Gastrocnemius medialis (tissue), 4 donors: ENCODE data around the gene GUCY1A1. TPM values are rescaled to one million over a fixed set of nuclear protein-coding genes. Genes with fewer than 3 reads are reported as not detected.

ENCODE experiments used
- ATAC-seq, 2 donors: fragments of 150-250 bp; one replicate each; pipeline ENCODE4 v1.9.1; 2016
- DNase-seq, 2 donors: peaks; one replicate each; pipeline ENCODE4 v3.0.0-alpha.2; 2019
- H3K27ac ChIP-seq, 4 donors: fragments of 200-600 bp; sonication (generic); 1 replicate in 1 of 4; 2 replicates in 3 of 4; pipeline ENCODE4 v1.5.1; 2016 to 2018; ENCODE audit warnings: mild to moderate bottlenecking in 2 of 4, moderate library complexity in 1 of 4
- H3K27me3 ChIP-seq, 3 donors: fragments of 200-600 bp; sonication (generic) in 2 of 3; 1 replicate in 1 of 3; 2 replicates in 2 of 3; pipeline versions ENCODE4 v1.5.1 to v1.6.0; 2016 to 2019; ENCODE audit warnings: mild to moderate bottlenecking in 1 of 3, moderate library complexity in 1 of 3
- H3K36me3 ChIP-seq, 2 donors: fragments of 200-600 bp; sonication (generic) in 1 of 2; one replicate each; pipeline ENCODE4 v1.5.1; 2017 to 2018
- H3K4me1 ChIP-seq, 2 donors: fragments of 200-600 bp; sonication (generic) in 1 of 2; one replicate each; pipeline ENCODE4 v1.5.1; 2016 to 2017; ENCODE audit warnings: mild to moderate bottlenecking in 2 of 2
- H3K4me3 ChIP-seq, 4 donors: fragments of 200-600 bp; sonication (generic) in 3 of 4; 1 replicate in 1 of 4; 2 replicates in 3 of 4; pipeline ENCODE4 v1.5.1; 2016 to 2019; ENCODE audit warnings: mild to moderate bottlenecking in 2 of 4
- H3K9me3 ChIP-seq, 3 donors: fragments of 200-600 bp; sonication (generic) in 2 of 3; 1 replicate in 1 of 3; 2 replicates in 2 of 3; pipeline ENCODE4 v1.5.1; 2016 to 2019
- CTCF ChIP-seq, 5 experiments: fragments of 450-650 bp in 3 of 5; fragments of 200-600 bp in 2 of 5; sonication (generic) in 2 of 5; IDR thresholded peaks in 4 of 5; conservative IDR thresholded peaks in 1 of 5; 1 replicate in 4 of 5; 2 replicates in 1 of 5; pipeline ENCODE4 v1.5.1; 2016 to 2019; ENCODE audit warnings: antibody characterized with exemption in 5 of 5, mild to moderate bottlenecking in 3 of 5, moderate library complexity in 3 of 5
- POLR2A ChIP-seq, 2 donors: fragments of 450-650 bp; IDR thresholded peaks; one replicate each; pipeline ENCODE4 v1.6.1; 2017; ENCODE audit warnings: antibody characterized with exemption in 2 of 2, mild to moderate bottlenecking in 2 of 2, moderate library complexity in 2 of 2
- in situ Hi-C, 4 donors: fragments of 200-750 bp; cut with MboI; loops; one replicate each; pipeline versions ENCODE4 v1.15.0 to v1.8.0; 2017; ENCODE audit warnings: low sequenced_read_pairs in 4 of 4
- intact Hi-C: fragments of 100-400 bp; cut with DNase I; formaldehyde crosslinking; loops from one replicate; pipeline ENCODE4 v1.15.1; 2023; ENCODE audit warnings: low total_unique reads
- total RNA-seq, 4 donors: library from RNA; depleted of rRNA; stranded (reverse); fragments of >200 nt; gene quantifications; one replicate each; pipeline versions ENCODE4 v1.1.0 to v1.2.3, GENCODE V29; 2016

Gene GUCY1A1
- total RNA-seq, 4 donors from 2014 or later, result 5.8 to 15.5 (median 9.6) TPM

DNA sequence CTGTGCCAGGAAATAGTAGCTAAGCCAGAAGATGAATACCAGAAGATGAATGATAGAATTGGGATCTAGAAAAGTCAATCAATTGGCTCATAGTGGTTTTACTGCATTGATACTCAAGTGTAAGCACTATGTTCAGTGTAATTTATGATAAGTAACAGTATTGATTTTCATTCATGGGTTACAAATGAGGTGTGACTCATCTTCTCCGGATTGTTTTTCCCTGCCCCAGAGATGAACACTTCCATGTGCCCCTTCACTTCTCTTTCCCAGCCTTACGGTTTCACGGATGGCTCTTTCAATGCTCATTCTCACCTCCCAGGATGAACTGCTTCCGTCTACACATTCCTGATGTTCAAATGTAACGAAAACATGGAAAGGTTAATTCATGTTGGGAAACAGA is 82.4 kb downstream of the GUCY1A1 start:
- TF ChIP-seq CTCF (IDR thresholded peaks at IDR 0.05 in 4 of 5, conservative IDR thresholded peaks at IDR 0.05 in 1 of 5) (no peak), POLR2A (IDR thresholded peaks at IDR 0.05) (no peak)
- no peak for DNase-seq
- no peaks in the 10 kb centered on the region for H3K4me1 ChIP-seq
- intact Hi-C loops (no loop called here), in situ Hi-C loops (no loop called here)
- no peaks in the 10 kb centered on the region for H3K27me3 ChIP-seq
- no peak overlapping the region for H3K27ac ChIP-seq
- H3K4me3 ChIP-seq, result no peak overlapping the region
- H3K36me3 ChIP-seq, result no peaks in the 10 kb centered on the region
- H3K9me3 ChIP-seq, result no peaks in the 10 kb centered on the region
- ATAC-seq, result no peak

- no peaks in the 10 kb centered on the region for H3K4me1 ChIP-seq
- TF ChIP-seq POLR2A (IDR thresholded peaks at IDR 0.05) (no peak), CTCF (IDR thresholded peaks at IDR 0.05 in 4 of 5, conservative IDR thresholded peaks at IDR 0.05 in 1 of 5) (no peak)
- H3K27me3 ChIP-seq, result no peaks in the 10 kb centered on the region
- in situ Hi-C loops, result no loop called here
- H3K4me3 ChIP-seq, result no peak overlapping the region
- no peak for ATAC-seq
- H3K27ac ChIP-seq, result no peak overlapping the region
- H3K36me3 ChIP-seq, result no peaks in the 10 kb centered on the region
- H3K9me3 ChIP-seq, result no peaks in the 10 kb centered on the region
- intact Hi-C loops, result no loop called here
- DNase-seq, result no peak
These were observed 84.9 kb downstream of the GUCY1A1 start for GRCh38 chr4:155751569-155751968.

DNA sequence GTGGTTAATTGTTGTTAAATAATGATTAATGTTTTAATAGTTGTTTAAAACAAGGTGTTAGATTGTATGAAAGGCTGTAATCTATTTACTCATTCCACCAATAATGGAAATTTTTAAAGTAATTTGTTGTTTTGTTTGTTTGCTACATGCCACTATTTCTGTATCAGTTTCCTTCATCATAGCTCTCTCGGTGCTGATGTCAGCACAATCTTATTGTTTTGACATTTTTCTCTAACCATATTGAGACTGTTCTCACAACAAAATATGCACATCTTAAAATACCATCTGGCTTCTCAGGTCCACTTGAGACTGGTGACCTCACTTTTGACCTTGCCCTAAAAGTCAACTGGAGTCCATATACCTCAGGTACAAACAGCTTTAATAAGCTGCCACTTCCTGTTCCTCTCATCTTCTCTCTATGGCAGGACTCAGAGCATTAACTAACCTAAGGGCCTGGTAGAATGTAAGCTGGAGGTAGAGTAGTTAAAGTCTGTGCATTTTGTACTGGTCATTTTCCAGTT is 91.2 kb downstream of the GUCY1A1 start:
- ATAC-seq (no peak), DNase-seq (no peak)
- TF ChIP-seq CTCF (IDR thresholded peaks at IDR 0.05 in 4 of 5, conservative IDR thresholded peaks at IDR 0.05 in 1 of 5), result no peak
- no peak for TF ChIP-seq POLR2A (IDR thresholded peaks at IDR 0.05)
- Histone ChIP-seq H3K36me3 (no peaks in the 10 kb centered on the region), H3K9me3 (no peaks in the 10 kb centered on the region), H3K4me1 (peaks cover 0 to 4% of the 10 kb centered on the region in 2 donors), H3K27me3 (peaks cover 0 to 17% (median 6%) of the 10 kb centered on the region in 3 donors), H3K4me3 (no peak overlapping the region), H3K27ac (peak overlapping the region in 2 of 4 donors; percentile 42 to 80)
- intact Hi-C loops, result no loop called here
- in situ Hi-C loops, result no loop called here

GRCh38 chr4:155758481-155759371 is 92.1 kb downstream of the GUCY1A1 start, which contains the start of gene GUCY1B1:
Gene GUCY1B1 (plus strand): TSS chr4:155759021. CDS start chr4:155759141, 120 bp downstream.
- Histone ChIP-seq H3K4me3 (peak within 1 kb of the TSS; percentile 67 to 78 (median 68)), H3K9me3 (no peaks in the 10 kb centered on the region), H3K27ac (peak within 1 kb of the TSS; percentile 79 to 80 (median 80)), H3K4me1 (peaks cover 0 to 4% of the 10 kb centered on the region in 2 donors), H3K27me3 (peaks cover 0 to 17% (median 6%) of the 10 kb centered on the region in 3 donors), H3K36me3 (no peaks in the 10 kb centered on the region)
- TF ChIP-seq CTCF (IDR thresholded peaks at IDR 0.05 in 4 of 5, conservative IDR thresholded peaks at IDR 0.05 in 1 of 5), result peak in 3 of 5 experiments; percentile 16 to 45 (median 26)
- TF ChIP-seq POLR2A (IDR thresholded peaks at IDR 0.05), result peak; percentile 20 to 37
- in situ Hi-C loops (no loop called here), intact Hi-C loops (no loop called here)
- ATAC-seq, result peak; percentile 89 to 91
- DNase-seq, result peak; percentile 73 to 80
